Right atrium auricular region (tissue), 2 donors: ENCODE measurements around the gene ADAM33. TPM values are rescaled to one million over a fixed set of nuclear protein-coding genes. Genes with fewer than 3 reads are reported as not detected.

ENCODE experiments used
- DNase-seq: peaks from one replicate; pipeline ENCODE4 v3.0.0-alpha.2; 2019; ENCODE audit warnings: low spot score
- H3K27ac ChIP-seq, 2 donors: fragments of 200-600 bp; sonication (generic); 1 replicate in 1 of 2; 2 replicates in 1 of 2; pipeline ENCODE4 v1.5.1; 2016 to 2019
- H3K27me3 ChIP-seq, 2 donors: fragments of 200-600 bp; sonication (generic); one replicate each; pipeline versions ENCODE4 v1.5.1 to v1.6.0; 2017 to 2019
- H3K36me3 ChIP-seq: fragments of 200-600 bp; sonication (generic); one replicate; pipeline ENCODE4 v1.5.1; 2016
- H3K4me1 ChIP-seq, 2 donors: fragments of 200-600 bp; sonication (generic); one replicate each; pipeline versions ENCODE4 v1.5.1 to v1.6.0; 2017 to 2019
- H3K4me3 ChIP-seq, 2 donors: fragments of 200-600 bp; sonication (generic); 1 replicate in 1 of 2; 2 replicates in 1 of 2; pipeline ENCODE4 v1.5.1; 2017 to 2019; ENCODE audit warnings: mild to moderate bottlenecking in 1 of 2, moderate library complexity in 1 of 2
- H3K9me3 ChIP-seq, 2 donors: fragments of 200-600 bp; sonication (generic); one replicate each; pipeline ENCODE4 v1.5.1; 2019
- CTCF ChIP-seq, 2 donors: fragments of 200-600 bp; sonication (generic); IDR thresholded peaks; one replicate each; pipeline ENCODE4 v1.5.1; 2019; ENCODE audit warnings: antibody characterized with exemption in 2 of 2
- total RNA-seq, 2 donors: library from RNA; depleted of rRNA; stranded (reverse); fragments of >200 nt; gene quantifications; one replicate each; pipeline ENCODE4 v1.1.0, GENCODE V29; 2016

ADAM33 gene
- total RNA-seq, 2 donors from 2014 or later: 9.7 to 13.8 TPM

GRCh38 chr20:3671986-3672546, 9.7 kb downstream of the ADAM33 start:
- Histone ChIP-seq H3K36me3 (no peaks in the 10 kb centered on the region), H3K9me3 (no peaks in the 10 kb centered on the region), H3K4me3 (no peak overlapping the region), H3K4me1 (peaks cover 0 to 12% of the 10 kb centered on the region in 2 donors), H3K27me3 (no peaks in the 10 kb centered on the region), H3K27ac (no peak overlapping the region)
- no peak for DNase-seq
- TF ChIP-seq CTCF (IDR thresholded peaks at IDR 0.05): no peak

GRCh38 chr20:3670945-3671344, 10.9 kb downstream of the ADAM33 start:
- no peak for DNase-seq
- no peaks in the 10 kb centered on the region for H3K36me3 ChIP-seq
- H3K9me3 ChIP-seq: no peaks in the 10 kb centered on the region
- peaks cover 0 to 5% of the 10 kb centered on the region in 2 donors for H3K4me1 ChIP-seq
- no peak overlapping the region for H3K27ac ChIP-seq
- no peaks in the 10 kb centered on the region for H3K27me3 ChIP-seq
- no peak overlapping the region for H3K4me3 ChIP-seq
- no peak for TF ChIP-seq CTCF (IDR thresholded peaks at IDR 0.05)

GRCh38 chr20:3670511-3670910, 11.3 kb downstream of the ADAM33 start:
- Histone ChIP-seq H3K36me3 (no peaks in the 10 kb centered on the region), H3K9me3 (no peaks in the 10 kb centered on the region), H3K27me3 (no peaks in the 10 kb centered on the region), H3K27ac (no peak overlapping the region), H3K4me3 (no peak overlapping the region), H3K4me1 (peaks cover 0 to 5% of the 10 kb centered on the region in 2 donors)
- no peak for TF ChIP-seq CTCF (IDR thresholded peaks at IDR 0.05)
- no peak for DNase-seq

- no peaks in the 10 kb centered on the region for H3K27me3 ChIP-seq
- no peak overlapping the region for H3K4me3 ChIP-seq
- no peaks in the 10 kb centered on the region for H3K36me3 ChIP-seq
- peaks cover 0 to 5% of the 10 kb centered on the region in 2 donors for H3K4me1 ChIP-seq
- no peak for DNase-seq
- no peak overlapping the region for H3K27ac ChIP-seq
- no peak for TF ChIP-seq CTCF (IDR thresholded peaks at IDR 0.05)
- no peaks in the 10 kb centered on the region for H3K9me3 ChIP-seq
Measured at GRCh38 chr20:3669710-3670367, 12.0 kb downstream of the ADAM33 start.

GRCh38 chr20:3667434-3668037, 14.3 kb downstream of the ADAM33 start:
- Histone ChIP-seq H3K27me3 (no peaks in the 10 kb centered on the region), H3K4me3 (no peak overlapping the region), H3K9me3 (no peaks in the 10 kb centered on the region), H3K4me1 (peaks cover 0 to 2% of the 10 kb centered on the region in 2 donors), H3K36me3 (no peaks in the 10 kb centered on the region), H3K27ac (no peak overlapping the region)
- no peak for DNase-seq
- no peak for TF ChIP-seq CTCF (IDR thresholded peaks at IDR 0.05)
